Coronary artery (tissue), 2 donors: ENCODE results near the gene PTPRD.

ENCODE experiments used
- DNase-seq: peaks from one replicate; pipeline ENCODE4 v3.0.0-alpha.2; 2017; ENCODE audit warnings: low spot score
- H3K27ac ChIP-seq, 2 donors: fragments of 200-600 bp; sonication (generic); one replicate each; pipeline ENCODE4 v1.5.1; 2016 to 2019
- H3K4me3 ChIP-seq: fragments of 200-600 bp; sonication (generic); 2 replicates; pipeline ENCODE4 v1.5.1; 2016; ENCODE audit warnings: mild to moderate bottlenecking, moderate library complexity
- TF ChIP-seq, protein P1 (sequence below): fragments of 200-600 bp; sonication (generic); IDR thresholded peaks from one replicate; pipeline ENCODE4 v1.5.1; 2019; ENCODE audit warnings: antibody characterized with exemption

Gene PTPRD

DNA sequence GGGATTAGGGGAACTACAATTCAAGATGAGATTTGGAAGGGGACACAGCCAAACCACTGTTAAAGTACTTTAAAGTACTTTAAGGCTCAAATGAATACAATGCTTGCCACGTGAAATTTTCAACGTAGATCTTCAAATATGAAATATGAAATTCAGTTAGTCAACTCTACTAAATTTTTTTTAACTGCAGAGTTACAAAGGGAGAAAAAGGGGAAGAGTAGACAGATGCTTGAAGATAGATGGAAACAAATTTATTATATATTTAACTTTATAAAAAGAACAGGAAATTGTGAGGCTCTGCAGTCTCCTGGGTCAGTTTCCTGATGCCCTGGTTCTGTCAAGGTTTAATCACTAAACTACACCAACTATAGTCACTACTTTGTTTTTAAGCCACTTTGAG is 2027.8 kb downstream of the PTPRD start:
- no peak for DNase-seq
- H3K4me3 ChIP-seq: no peak overlapping the region
- TF ChIP-seq, protein P1, sequence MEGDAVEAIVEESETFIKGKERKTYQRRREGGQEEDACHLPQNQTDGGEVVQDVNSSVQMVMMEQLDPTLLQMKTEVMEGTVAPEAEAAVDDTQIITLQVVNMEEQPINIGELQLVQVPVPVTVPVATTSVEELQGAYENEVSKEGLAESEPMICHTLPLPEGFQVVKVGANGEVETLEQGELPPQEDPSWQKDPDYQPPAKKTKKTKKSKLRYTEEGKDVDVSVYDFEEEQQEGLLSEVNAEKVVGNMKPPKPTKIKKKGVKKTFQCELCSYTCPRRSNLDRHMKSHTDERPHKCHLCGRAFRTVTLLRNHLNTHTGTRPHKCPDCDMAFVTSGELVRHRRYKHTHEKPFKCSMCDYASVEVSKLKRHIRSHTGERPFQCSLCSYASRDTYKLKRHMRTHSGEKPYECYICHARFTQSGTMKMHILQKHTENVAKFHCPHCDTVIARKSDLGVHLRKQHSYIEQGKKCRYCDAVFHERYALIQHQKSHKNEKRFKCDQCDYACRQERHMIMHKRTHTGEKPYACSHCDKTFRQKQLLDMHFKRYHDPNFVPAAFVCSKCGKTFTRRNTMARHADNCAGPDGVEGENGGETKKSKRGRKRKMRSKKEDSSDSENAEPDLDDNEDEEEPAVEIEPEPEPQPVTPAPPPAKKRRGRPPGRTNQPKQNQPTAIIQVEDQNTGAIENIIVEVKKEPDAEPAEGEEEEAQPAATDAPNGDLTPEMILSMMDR: no peak
- H3K27ac ChIP-seq: no peak overlapping the region

DNA sequence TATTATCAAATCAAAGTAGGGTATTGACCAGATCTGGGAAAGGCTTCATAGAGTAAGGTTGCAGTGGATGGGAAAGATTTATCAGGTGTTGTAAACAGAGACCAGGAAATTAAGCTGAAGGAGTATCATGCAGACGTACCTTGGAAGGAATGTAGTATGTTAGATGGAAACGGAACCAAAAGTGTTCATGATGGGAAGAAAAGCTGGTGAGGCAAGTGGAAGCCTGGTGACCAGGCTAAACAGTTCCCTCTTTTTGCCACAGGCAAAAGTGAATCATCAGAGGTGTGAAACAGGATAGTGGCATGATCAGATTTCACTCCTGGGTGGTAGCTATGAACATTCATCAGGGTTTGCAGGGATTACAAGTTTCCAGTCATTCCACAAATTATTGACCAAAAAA is 2033.1 kb downstream of the PTPRD start:
- no peak overlapping the region for H3K27ac ChIP-seq
- no peak for DNase-seq
- H3K4me3 ChIP-seq: no peak overlapping the region
- TF ChIP-seq, protein P1: no peak

DNA sequence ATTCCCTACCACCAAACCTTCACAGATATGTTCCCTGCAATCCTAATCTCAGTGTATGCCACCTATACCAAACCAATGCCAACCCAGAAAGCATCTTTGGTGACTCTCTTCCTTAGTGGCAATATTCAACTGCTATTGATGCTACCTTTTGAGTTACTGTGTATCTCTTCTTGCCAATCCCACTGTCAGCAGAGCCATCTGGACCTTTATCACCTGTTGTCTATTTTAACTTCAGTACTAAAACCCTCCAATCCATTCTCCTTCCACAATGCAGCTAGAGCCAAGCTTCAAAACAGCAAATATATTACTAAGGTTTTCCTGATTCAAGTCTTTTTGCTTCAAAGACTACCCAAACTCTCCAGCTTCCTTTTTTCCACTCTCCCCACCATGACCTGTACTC is 2036.1 kb downstream of the PTPRD start:
- TF ChIP-seq, protein P1: no peak
- Histone ChIP-seq H3K27ac (no peak overlapping the region), H3K4me3 (no peak overlapping the region)
- DNase-seq: no peak

DNA sequence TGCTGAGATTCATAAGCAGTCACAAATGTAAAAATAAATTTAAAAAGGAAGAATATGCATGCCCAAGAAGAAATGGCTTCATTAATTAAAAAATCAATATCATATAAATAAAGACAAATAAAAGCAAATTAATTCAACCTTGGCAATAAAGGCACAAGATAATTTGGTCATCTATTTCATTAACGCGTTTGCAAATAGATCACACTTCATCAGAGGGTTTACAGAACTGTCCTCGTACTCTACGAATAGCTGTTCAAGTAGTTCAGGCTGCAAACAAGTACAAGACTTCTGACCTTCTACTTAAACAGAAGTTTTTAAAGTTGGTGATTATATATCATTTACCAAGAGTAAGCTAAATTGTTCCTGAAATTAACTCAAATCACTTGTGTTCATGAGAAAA is 2038.0 kb downstream of the PTPRD start:
- H3K27ac ChIP-seq: no peak overlapping the region
- H3K4me3 ChIP-seq: no peak overlapping the region
- TF ChIP-seq, protein P1: no peak
- no peak for DNase-seq

DNA sequence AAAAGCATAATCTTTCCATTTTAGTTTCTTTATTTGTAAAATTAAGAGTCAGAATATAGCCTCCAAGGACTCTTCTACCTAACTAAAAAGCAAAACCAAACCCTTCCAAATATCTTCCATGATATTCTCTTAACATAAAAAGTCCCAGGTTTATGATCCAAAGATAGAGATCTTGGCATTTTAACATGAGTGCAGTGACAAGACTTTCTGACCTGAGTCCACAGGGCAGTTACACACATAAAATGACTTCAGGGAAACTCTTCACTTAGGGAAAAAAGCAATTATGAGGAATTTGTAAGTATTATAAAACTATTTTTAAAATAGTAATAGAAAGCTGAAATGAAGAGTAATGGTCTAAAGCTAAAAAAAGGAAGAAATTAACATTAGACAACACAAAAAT is 2040.6 kb downstream of the PTPRD start:
- no peak for DNase-seq
- no peak overlapping the region for H3K4me3 ChIP-seq
- TF ChIP-seq, protein P1: no peak
- no peak overlapping the region for H3K27ac ChIP-seq

DNA sequence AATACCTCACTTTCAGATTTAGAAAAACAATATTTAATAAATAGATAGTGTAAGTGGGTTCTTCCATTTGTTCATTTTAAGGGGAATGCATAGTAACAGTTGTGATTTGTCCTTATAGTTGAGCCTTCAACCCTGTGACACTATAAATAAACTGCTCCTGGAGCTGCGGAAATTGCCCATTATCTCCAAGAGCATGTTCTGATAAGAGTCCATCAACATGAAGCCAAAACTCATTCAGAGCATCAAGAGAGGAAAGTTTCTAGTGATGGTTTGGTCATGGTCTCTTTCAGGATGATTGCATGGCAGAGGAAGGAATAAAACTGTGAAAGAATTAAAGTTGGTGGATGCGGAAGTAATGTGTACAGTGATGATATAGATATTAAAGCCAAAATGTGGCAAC is 2041.2 kb downstream of the PTPRD start:
- Histone ChIP-seq H3K27ac (no peak overlapping the region), H3K4me3 (no peak overlapping the region)
- TF ChIP-seq, protein P1: no peak
- no peak for DNase-seq

DNA sequence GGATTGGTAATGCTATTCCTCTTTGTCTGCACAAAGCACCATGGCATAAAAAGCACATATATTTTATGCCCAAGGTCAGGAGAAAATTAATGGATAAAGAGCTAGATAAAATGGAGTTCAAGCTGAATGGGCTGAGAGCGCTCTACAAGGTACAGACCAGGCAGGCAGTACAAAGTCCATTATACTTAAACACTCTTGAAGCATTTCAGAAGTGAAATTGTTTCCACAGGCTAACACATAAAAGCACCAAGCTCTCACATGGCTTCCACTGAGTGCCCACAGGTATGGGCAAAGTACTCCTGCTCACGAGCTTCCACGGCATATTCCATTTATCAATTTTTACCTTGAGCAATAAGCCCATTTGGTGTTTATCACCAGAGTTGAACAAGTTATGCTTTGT is 2042.0 kb downstream of the PTPRD start:
- TF ChIP-seq, protein P1: no peak
- H3K27ac ChIP-seq: no peak overlapping the region
- no peak for DNase-seq
- no peak overlapping the region for H3K4me3 ChIP-seq
